ENCODE data around the gene PRKCZ. TPM values are rescaled to one million over a fixed set of nuclear protein-coding genes. Genes with fewer than 3 reads are reported as not detected.

The PRKCZ gene
- total and polyA plus RNA-seq, 9 of the 15 experiments (the other 6 are each of a cell fraction or from before 2014, with no cell fraction given): 0.07 to 3.1 (median 1.3) TPM

GRCh38 chr1:2148691-2149090, 98.5 kb downstream of the PRKCZ start (continued):
- TF ChIP-seq NR1H2 (CRISPR knock-in tag; IDR thresholded peaks at IDR 0.05) (no peak), WHSC1 (IDR thresholded peaks at IDR 0.05; ENCODE audit: low read length) (no peak), NFATC3 (IDR thresholded peaks at IDR 0.05) (no peak)

- H3K4me3 ChIP-seq: no peak overlapping the region
- FAIRE-seq: no peak
- no peak overlapping the region for H3K27ac ChIP-seq (ENCODE audit: extremely low read depth, low read depth, low read length)
- no peaks in the 10 kb centered on the region; the same call in 1 of the 2 replicates for H3K9me3 ChIP-seq (replicated peaks; ENCODE audit: control insufficient read depth, insufficient read depth, low read depth, low read length)
- TF ChIP-seq SP2 (IDR thresholded peaks at IDR 0.05; ENCODE audit: extremely low read depth, low read depth, low read length, poor library complexity, severe bottlenecking) (no peak), HNRNPL (IDR thresholded peaks at IDR 0.05; ENCODE audit: low read depth, low read length) (no peak)
- ChIA-PET POLR2A (interaction anchor here (1.1 to 1.3 kb wide), 2 partner anchors 16 to 409 kb away, joined by 3 to 5 read pairs; no protein-coding TSS in a partner anchor), CTCF (ENCODE audit: low intra/inter-chr PET ratio) (no interaction called here)
- 0 out of 4 replicates have a peak overlapping the region, but pooled peaks of 1 of the 2 experiments have one; percentile 32 for H3K9ac ChIP-seq (ENCODE audit: insufficient read depth in 1 of 2, low read depth in 2 of 2, low read length in 2 of 2)
- H3K9me1 ChIP-seq (ENCODE audit: control insufficient read depth, insufficient read depth, low read length): peaks cover 5% of the 10 kb centered on the region
- H3K36me3 ChIP-seq (ENCODE audit: control insufficient read depth, insufficient read depth, low read length): no peaks in the 10 kb centered on the region
- no peak overlapping the region for H3K4me2 ChIP-seq (ENCODE audit: insufficient read depth, low read length)
- no peak for ATAC-seq
- peaks cover 61 to 78% of the 10 kb centered on the region in 2 experiments for H3K27me3 ChIP-seq (ENCODE audit: control insufficient read depth in 2 of 2, insufficient read depth in 2 of 2, low read length in 2 of 2)
- under 1% methylated on average over 19 of the region's 19 CpGs for WGBS (ENCODE audit: insufficient coverage, low coverage, missing lambda C conversion rate)
- H3K4me1 ChIP-seq (replicated peaks in 1 of 2; ENCODE audit: control insufficient read depth in 2 of 2, insufficient read depth in 2 of 2, low read length in 2 of 2): peaks cover 0 to 7% of the 10 kb centered on the region in 2 experiments; a peak in 1 of 5 replicates
- BruUV-seq (replicated peaks): no TSS peak
- DNase-seq (ENCODE audit: extremely low read depth in 1 of 4, low spot score in 3 of 4): no peak
- H4K20me1 ChIP-seq (replicated peaks; ENCODE audit: control insufficient read depth, insufficient read depth, low read length): no peaks in the 10 kb centered on the region
- in situ Hi-C loops (cut with MboI) (no loop called here), intact Hi-C loops (cut with micrococcal nuclease) (no loop called here)
- no peaks in the 10 kb centered on the region for H3K79me2 ChIP-seq (ENCODE audit: control insufficient read depth, insufficient read depth, low read length)
- H2AFZ ChIP-seq (ENCODE audit: low read depth, low read length): no peak overlapping the region
Observed at GRCh38 chr1:2150801-2151200, 100.6 kb downstream of the PRKCZ start.
